GM13976 (cell line): ENCODE measurements around the gene SP7.

Experiments
- DNase-seq: peaks from one replicate; pipeline ENCODE4 v3.0.0; 2012; ENCODE audit warnings: low spot score
- in situ Hi-C: fragments of 300-500 bp; cut with MboI; formaldehyde crosslinking; loops from one replicate; pipeline ENCODE4 v1.12.0; 2022; ENCODE audit warnings: low sequenced_read_pairs, mixed read lengths, inconsistent platforms; ENCODE audit not compliant: unreplicated experiment
- TF ChIP-seq, protein P1 (sequence below): IDR thresholded peaks from 2 replicates; pipeline ENCODE4 v1.5.1; 2012; ENCODE audit warnings: borderline replicate concordance, mild to moderate bottlenecking; ENCODE audit not compliant: insufficient read depth; ENCODE audit errors: extremely low read depth, missing control alignments, control extremely low read depth

Gene SP7

DNA sequence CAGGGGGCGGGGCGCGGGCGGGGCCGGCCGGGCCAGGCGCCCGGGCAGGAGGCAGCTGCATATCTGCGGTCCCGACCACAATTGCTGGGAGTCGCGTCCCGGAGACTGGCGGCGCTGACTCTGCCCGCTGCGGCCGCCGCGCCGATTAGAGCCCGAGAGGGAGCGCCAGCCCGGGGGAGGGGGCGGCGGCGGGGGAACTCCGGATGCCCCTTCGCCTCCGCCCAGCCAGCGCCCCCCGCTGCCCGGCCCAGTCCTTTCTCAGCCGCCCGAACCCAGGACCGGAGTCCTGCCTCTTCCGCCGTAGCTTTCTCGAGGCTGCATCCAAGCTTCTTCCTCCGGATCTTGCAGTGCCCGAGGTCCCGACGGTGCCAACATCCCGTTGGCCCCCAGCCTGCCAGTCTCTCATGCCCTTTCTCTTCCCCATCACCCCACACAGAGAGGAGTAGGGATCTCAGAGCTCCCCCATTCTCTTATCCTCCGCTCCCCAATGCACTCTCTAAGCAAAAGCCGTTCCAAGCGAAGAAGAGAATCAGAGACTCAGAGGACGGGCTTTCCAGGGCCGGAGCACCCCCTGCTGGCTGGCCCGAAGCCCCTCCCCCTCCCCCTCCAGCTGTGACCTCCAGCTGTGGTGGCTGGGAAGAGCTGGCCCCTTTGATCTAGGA is 8.8 kb upstream of the SP7 start:
- TF ChIP-seq, protein P1, sequence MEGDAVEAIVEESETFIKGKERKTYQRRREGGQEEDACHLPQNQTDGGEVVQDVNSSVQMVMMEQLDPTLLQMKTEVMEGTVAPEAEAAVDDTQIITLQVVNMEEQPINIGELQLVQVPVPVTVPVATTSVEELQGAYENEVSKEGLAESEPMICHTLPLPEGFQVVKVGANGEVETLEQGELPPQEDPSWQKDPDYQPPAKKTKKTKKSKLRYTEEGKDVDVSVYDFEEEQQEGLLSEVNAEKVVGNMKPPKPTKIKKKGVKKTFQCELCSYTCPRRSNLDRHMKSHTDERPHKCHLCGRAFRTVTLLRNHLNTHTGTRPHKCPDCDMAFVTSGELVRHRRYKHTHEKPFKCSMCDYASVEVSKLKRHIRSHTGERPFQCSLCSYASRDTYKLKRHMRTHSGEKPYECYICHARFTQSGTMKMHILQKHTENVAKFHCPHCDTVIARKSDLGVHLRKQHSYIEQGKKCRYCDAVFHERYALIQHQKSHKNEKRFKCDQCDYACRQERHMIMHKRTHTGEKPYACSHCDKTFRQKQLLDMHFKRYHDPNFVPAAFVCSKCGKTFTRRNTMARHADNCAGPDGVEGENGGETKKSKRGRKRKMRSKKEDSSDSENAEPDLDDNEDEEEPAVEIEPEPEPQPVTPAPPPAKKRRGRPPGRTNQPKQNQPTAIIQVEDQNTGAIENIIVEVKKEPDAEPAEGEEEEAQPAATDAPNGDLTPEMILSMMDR = peak; percentile 68
- in situ Hi-C loops = no loop called here
- peak; percentile 88 for DNase-seq

- TF ChIP-seq, protein P1 = no peak
- in situ Hi-C loops = no loop called here
- no peak for DNase-seq
Measured at GRCh38 chr12:53344487-53344823, 8.3 kb upstream of the SP7 start.

GRCh38 chr12:53343969-53344368 is 7.8 kb upstream of the SP7 start:
- in situ Hi-C loops = no loop called here

DNA sequence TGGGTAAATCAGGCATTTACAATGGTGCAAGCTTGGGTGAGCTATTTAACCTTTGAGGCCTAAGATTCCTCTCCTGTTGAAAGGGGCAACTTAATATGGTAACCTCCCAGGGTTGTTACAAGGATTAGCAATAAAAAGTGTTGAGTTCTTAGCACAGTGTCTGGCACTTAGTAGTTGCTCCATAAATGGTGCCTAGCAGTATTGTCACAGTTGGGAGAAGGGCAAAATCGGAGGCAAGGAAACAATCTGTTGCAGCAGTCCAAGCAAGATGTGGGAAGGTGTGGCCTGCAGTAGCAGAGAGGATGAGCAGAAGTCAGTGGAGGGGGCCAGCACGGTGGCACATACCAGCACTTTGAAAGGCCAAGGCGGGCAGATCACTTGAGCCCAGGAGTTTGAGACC is 7.3 kb upstream of the SP7 start:
- in situ Hi-C loops = no loop called here
- TF ChIP-seq, protein P1 = no peak
- no peak for DNase-seq

More at GRCh38 chr12:53343969-53344368, 7.8 kb upstream of the SP7 start:
- TF ChIP-seq, protein P1 = no peak
- no peak for DNase-seq

- in situ Hi-C loops = no loop called here
- no peak for DNase-seq
- TF ChIP-seq, protein P1 = no peak
Measured at GRCh38 chr12:53340398-53340797, 4.2 kb upstream of the SP7 start.

DNA sequence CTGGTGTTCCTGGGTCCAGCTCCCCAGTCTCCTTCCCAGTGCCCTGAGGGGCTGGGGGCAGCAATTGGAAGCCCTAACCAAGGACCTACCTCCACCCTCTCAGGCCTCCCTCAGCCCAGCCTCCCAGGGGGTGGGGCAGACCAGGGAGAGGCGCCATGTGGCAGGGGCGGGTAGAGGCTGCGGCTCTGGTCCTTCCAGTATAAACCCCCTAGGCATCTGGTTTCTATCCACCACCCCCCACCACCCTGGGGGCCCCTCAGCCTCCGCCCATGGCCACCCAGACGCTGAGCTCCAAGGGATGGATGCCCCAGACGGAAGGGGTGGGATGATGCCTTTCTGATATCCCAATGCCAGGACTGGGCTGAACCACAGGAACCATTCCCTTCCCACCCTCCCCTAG is 2.8 kb upstream of the SP7 start:
- TF ChIP-seq, protein P1 = no peak
- in situ Hi-C loops = no loop called here
- DNase-seq = no peak

DNA sequence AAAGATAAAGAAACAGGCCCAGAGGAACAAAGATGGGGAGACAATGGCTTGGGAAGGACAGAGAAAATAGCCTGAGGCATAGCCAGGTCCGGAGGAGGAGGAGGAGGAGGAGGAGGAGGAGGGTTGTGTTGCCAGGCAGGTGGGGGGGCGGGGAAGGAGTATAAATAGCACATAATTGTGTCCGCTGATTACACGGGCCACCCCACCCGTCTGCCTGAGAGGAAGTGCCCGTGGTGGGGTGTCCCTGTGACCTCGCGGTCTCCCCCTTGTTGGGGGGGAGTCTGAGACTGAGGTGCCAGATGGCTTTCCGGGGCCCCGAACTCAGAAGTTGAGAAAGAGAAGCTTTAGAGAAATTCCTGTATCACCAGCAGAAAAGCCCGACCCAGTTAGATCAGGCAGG is 1.9 kb upstream of the SP7 start:
- TF ChIP-seq, protein P1 = no peak
- in situ Hi-C loops = no loop called here
- DNase-seq = no peak
